ENCODE measurements around the gene SLCO4A1.

DNA sequence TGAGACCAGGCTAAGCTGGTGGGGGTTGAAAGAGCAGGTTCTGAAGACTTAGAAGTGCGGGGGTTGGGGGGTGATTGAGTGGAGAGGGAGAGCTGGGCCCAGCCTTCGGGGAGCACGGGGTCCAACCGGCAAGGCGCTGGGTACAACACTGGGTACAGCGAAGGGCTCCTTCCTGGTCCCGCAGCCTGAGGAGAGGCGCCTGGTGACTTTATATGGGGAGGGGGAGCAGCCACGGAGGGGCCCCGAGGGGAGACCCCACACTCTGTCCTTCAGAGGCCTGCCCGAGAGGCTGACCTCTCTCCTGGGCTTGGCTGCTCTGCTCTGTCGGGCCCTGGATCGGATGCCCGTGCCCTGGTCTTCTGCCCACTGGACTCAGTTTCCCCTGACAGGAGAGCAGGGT, 55.9 kb downstream of the SLCO4A1 start:
- TF ChIP-seq, protein P1, sequence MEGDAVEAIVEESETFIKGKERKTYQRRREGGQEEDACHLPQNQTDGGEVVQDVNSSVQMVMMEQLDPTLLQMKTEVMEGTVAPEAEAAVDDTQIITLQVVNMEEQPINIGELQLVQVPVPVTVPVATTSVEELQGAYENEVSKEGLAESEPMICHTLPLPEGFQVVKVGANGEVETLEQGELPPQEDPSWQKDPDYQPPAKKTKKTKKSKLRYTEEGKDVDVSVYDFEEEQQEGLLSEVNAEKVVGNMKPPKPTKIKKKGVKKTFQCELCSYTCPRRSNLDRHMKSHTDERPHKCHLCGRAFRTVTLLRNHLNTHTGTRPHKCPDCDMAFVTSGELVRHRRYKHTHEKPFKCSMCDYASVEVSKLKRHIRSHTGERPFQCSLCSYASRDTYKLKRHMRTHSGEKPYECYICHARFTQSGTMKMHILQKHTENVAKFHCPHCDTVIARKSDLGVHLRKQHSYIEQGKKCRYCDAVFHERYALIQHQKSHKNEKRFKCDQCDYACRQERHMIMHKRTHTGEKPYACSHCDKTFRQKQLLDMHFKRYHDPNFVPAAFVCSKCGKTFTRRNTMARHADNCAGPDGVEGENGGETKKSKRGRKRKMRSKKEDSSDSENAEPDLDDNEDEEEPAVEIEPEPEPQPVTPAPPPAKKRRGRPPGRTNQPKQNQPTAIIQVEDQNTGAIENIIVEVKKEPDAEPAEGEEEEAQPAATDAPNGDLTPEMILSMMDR (conservative IDR thresholded peaks at IDR 0.05; ENCODE audit: low read depth, low read length) = no peak
- no peak for TF ChIP-seq EZH2 (IDR thresholded peaks at IDR 0.05; ENCODE audit: borderline replicate concordance, low read depth, low read length, poor library complexity, severe bottlenecking)
